AG04449 (cell line): ENCODE measurements around the gene MAP9.

ENCODE experiments used
- CTCF ChIA-PET: fragments of 350-600 bp; formaldehyde crosslinking; extraction: SDS; loops from one replicate; lab custom pipeline; 2021; ENCODE audit warnings: antibody characterized with exemption; lab: Yijun Ruan, JAX
- POLR2A ChIA-PET: fragments of 400-600, 350-600 bp; formaldehyde crosslinking; extraction: SDS; loops from one replicate; lab custom pipeline; 2020; ENCODE audit warnings: antibody characterized with exemption, inconsistent platforms; lab: Yijun Ruan, JAX
- DNase-seq: peaks from one replicate; pipeline ENCODE4 v3.0.0-alpha.2; 2010; ENCODE audit warnings: low read depth, low spot score
- H3K4me3 ChIP-seq: 2 replicates; pipeline ENCODE4 v1.5.1; 2011; ENCODE audit warnings: low read depth, mild to moderate bottlenecking, control low read depth, low read length
- TF ChIP-seq, protein P1 (sequence below): IDR thresholded peaks from one replicate; pipeline ENCODE4 v1.5.1; 2011; ENCODE audit warnings: mild to moderate bottlenecking, moderate library complexity, low read length, control low read depth, inconsistent platforms; ENCODE audit not compliant: insufficient read depth; ENCODE audit errors: missing control alignments

Gene MAP9

DNA sequence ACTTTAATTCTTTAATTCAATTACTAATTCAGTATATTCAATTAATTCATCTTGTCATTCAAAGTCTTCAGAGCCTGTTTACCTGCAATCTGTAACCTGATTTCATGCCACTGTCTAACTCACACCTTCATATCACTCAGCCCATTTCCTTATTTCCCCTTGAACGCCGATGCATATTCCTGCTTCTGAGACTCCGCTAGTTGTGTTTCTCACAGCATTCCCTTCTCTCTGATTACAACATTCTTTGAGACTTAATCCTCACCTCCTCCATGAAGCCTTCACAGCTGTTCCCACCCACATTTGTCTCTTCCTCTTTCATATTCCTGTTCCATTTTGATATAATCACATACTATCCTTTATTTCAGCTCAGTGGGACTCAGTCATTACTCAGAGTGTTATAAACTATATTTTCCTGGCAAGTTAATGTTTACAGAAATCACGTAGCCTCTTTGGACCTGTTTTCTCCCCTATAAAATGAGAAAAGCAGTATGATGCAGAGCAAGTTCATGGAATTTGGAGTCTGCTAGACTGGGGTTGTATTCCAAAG, 69.0 kb downstream of the MAP9 start:
- ChIA-PET POLR2A (no interaction called here), CTCF (no interaction called here)
- H3K4me3 ChIP-seq: no peak overlapping the region
- no peak for DNase-seq
- TF ChIP-seq, protein P1, sequence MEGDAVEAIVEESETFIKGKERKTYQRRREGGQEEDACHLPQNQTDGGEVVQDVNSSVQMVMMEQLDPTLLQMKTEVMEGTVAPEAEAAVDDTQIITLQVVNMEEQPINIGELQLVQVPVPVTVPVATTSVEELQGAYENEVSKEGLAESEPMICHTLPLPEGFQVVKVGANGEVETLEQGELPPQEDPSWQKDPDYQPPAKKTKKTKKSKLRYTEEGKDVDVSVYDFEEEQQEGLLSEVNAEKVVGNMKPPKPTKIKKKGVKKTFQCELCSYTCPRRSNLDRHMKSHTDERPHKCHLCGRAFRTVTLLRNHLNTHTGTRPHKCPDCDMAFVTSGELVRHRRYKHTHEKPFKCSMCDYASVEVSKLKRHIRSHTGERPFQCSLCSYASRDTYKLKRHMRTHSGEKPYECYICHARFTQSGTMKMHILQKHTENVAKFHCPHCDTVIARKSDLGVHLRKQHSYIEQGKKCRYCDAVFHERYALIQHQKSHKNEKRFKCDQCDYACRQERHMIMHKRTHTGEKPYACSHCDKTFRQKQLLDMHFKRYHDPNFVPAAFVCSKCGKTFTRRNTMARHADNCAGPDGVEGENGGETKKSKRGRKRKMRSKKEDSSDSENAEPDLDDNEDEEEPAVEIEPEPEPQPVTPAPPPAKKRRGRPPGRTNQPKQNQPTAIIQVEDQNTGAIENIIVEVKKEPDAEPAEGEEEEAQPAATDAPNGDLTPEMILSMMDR: no peak

DNA sequence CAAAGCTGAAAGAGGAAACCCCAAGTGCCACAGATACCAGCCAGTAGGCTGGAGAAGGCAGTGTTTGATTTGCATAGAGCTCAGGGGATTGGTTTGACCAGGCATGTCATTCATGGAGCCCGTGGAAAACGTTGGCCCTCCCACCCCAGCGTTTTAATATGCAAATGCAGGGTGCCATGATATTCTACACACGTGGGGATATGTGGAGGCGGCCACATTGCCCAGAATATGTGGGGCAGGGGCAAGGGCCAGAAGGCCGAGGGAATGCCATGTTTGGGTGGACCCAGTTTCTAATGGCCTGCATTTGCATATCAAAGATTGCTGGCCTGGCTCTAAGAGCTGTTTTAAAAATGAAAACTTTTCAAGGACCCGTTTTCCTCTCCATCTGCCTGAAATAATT, 71.1 kb downstream of the MAP9 start:
- no peak for DNase-seq
- TF ChIP-seq, protein P1: no peak
- H3K4me3 ChIP-seq: no peak overlapping the region
- POLR2A ChIA-PET: no interaction called here
- CTCF ChIA-PET: no interaction called here

DNA sequence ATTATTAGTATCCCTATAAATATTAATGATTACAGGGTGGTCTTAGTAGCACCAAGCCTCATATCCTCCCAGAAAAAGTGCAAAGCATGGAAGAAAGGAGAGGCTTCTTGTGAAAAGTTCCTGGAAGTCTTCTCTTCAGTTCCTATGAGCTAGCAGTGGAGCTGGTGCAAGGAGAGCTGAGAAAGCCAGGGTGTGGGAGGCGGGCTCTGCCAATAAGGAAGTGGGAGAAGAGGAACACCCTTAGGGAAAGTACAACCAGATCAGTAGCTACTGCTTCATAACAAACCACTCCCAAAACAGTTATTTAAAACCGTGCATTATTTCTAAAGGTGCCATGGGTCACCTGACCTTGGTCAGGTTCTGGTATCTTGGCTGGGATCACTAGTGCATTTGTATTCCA, 72.4 kb downstream of the MAP9 start:
- TF ChIP-seq, protein P1: no peak
- DNase-seq: no peak
- no peak overlapping the region for H3K4me3 ChIP-seq
- ChIA-PET POLR2A (no interaction called here), CTCF (no interaction called here)

DNA sequence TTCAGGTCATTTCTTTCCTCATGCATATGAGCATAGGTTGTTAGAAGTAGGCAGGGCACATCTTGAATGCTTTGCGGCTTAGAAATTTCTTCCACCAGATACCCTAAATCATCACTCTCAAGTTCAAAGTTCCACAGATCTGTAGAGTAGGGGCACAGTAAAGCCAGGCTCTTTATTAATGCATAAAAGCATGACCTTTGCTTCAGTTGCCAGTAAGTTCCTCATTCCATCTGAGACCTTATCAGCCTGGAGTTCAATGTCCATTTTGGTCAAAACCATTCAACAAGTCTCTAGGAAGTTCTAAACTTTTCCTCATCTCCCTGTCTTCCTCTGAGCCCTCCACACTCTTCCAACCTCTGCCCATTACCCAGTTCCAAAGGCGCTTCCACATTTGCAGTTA, 77.7 kb downstream of the MAP9 start:
- TF ChIP-seq, protein P1: no peak
- ChIA-PET CTCF (no interaction called here), POLR2A (no interaction called here)
- H3K4me3 ChIP-seq: no peak overlapping the region
- DNase-seq: no peak
